H1 (cell line): ENCODE data around the gene PDCL3. TPM values are rescaled to one million over a fixed set of nuclear protein-coding genes. Genes with fewer than 3 reads are reported as not detected.

Experiments
- ATF3 ChIP-seq: IDR thresholded peaks from 2 replicates; pipeline ENCODE4 v1.6.1; 2011; ENCODE audit warnings: low read depth, mild to moderate bottlenecking, low read length; ENCODE audit not compliant: insufficient read depth
- BRCA1 ChIP-seq: IDR thresholded peaks from 2 replicates; pipeline ENCODE4 v1.6.1; 2012; ENCODE audit warnings: low read depth, low read length, improper control_type of control experiment
- CBX8 ChIP-seq: fragments of 300-800, 300-1000 bp; sonication (generic); IDR thresholded peaks from 2 replicates; pipeline ENCODE4 v1.7.1; 2016; ENCODE audit warnings: low read depth, low read length, borderline replicate concordance
- CHD7 ChIP-seq: fragments of 300-600 bp; sonication (generic); IDR thresholded peaks from 2 replicates; pipeline ENCODE4 v1.7.1; 2012; ENCODE audit warnings: low read length, moderate library complexity, mild to moderate bottlenecking, inconsistent platforms; ENCODE audit not compliant: insufficient replicate concordance
- E2F6 ChIP-seq: IDR thresholded peaks from 2 replicates; pipeline ENCODE4 v1.6.1; 2012; ENCODE audit warnings: inconsistent platforms
- MAX ChIP-seq: IDR thresholded peaks from 2 replicates; pipeline ENCODE4 v1.6.1; 2012; ENCODE audit warnings: inconsistent platforms
- YY1 ChIP-seq: IDR thresholded peaks from 2 replicates; pipeline ENCODE4 v1.6.1; 2011; ENCODE audit warnings: low read depth, mild to moderate bottlenecking, low read length
- polyA plus RNA-seq, 7 experiments: library from polyadenylated mRNA; depleted of rRNA in 3 of 7; stranded (reverse) in 5 of 7; unstranded in 2 of 7; fragments of >200 nt in 5 of 7; fragments of 200-250 nt in 2 of 7; gene quantifications; 1 replicate in 5 of 7; 2 replicates in 1 of 7; 4 replicates in 1 of 7; pipeline versions ENCODE4 v1.2.1 to v1.2.3, GENCODE V29; 2011 to 2013; ENCODE audit warnings: missing spikeins in 2 of 7, mixed read lengths in 2 of 7
- total RNA-seq: library from RNA; stranded (reverse); fragmentation: NEBNext Ultra II Directional; extraction: Animal tissue kit (Norgen Biotek cat#: 25700); gene quantifications from 2 replicates; pipeline ENCODE4 v1.2.1, GENCODE V29; 2021

The PDCL3 gene
- total and polyA plus RNA-seq, 2 of the 8 experiments (the other 6 are each of a cell fraction or from before 2014, with no cell fraction given) = 19.8 to 29.4 TPM

GRCh38 chr2:100537918-100538317, 24.9 kb upstream of the PDCL3 start (continued):
- no peak for TF ChIP-seq CHD7
- TF ChIP-seq YY1 = peak; percentile 75
- peak; percentile 72 for TF ChIP-seq MAX
- TF ChIP-seq CBX8 = no peak
- peak; percentile 57; the same call in 1 of the 2 replicates for TF ChIP-seq E2F6
- TF ChIP-seq ATF3 = no peak
- no peak for TF ChIP-seq BRCA1
